NCI-H2029 treated with DMSO at 0.1 percent for 48 hours (cell line): ENCODE measurements around the gene SLC35B2.

Source experiments
- DNase-seq: peaks from one replicate; lab custom pipeline; 2025; lab: John Stamatoyannopoulos, UW

The SLC35B2 gene

GRCh38 chr6:44285552-44286284, 28.4 kb upstream of the SLC35B2 start:
- no peak for DNase-seq

- DNase-seq, result no peak
Measured at GRCh38 chr6:44284867-44285266, 27.5 kb upstream of the SLC35B2 start.

GRCh38 chr6:44284121-44284520, 26.8 kb upstream of the SLC35B2 start:
- DNase-seq, result no peak

- no peak for DNase-seq
Measured at GRCh38 chr6:44278774-44279697, 21.7 kb upstream of the SLC35B2 start.

- DNase-seq, result no peak
Measured at GRCh38 chr6:44278315-44278714, 21.0 kb upstream of the SLC35B2 start.

- no peak for DNase-seq
Measured at GRCh38 chr6:44277763-44278162, 20.4 kb upstream of the SLC35B2 start.

GRCh38 chr6:44276667-44277640, 19.6 kb upstream of the SLC35B2 start:
- no peak for DNase-seq

- DNase-seq, result no peak
Measured at GRCh38 chr6:44275749-44276648, 18.7 kb upstream of the SLC35B2 start.

- no peak for DNase-seq
Measured at GRCh38 chr6:44275271-44275748, 18.0 kb upstream of the SLC35B2 start.

- no peak for DNase-seq
Measured at GRCh38 chr6:44273617-44274016, 16.3 kb upstream of the SLC35B2 start.

GRCh38 chr6:44272999-44273566, 15.8 kb upstream of the SLC35B2 start:
- DNase-seq, result no peak

- DNase-seq, result no peak
Measured at GRCh38 chr6:44272529-44272928, 15.2 kb upstream of the SLC35B2 start.

- no peak for DNase-seq
Measured at GRCh38 chr6:44271914-44272313, 14.6 kb upstream of the SLC35B2 start.

- DNase-seq, result no peak
Measured at GRCh38 chr6:44271406-44271723, 14.0 kb upstream of the SLC35B2 start.

GRCh38 chr6:44270526-44271405, 13.4 kb upstream of the SLC35B2 start:
- DNase-seq, result no peak

- DNase-seq, result no peak
Measured at GRCh38 chr6:44269921-44270525, 12.7 kb upstream of the SLC35B2 start, which contains the start of gene TMEM151B. Gene TMEM151B, plus strand, starts transcription at chr6:44270450. Its CDS starts 293 bp downstream, at chr6:44270743.

- DNase-seq, result no peak
Measured at GRCh38 chr6:44269178-44269920, 12.0 kb upstream of the SLC35B2 start.

- peak; percentile 54 for DNase-seq
Measured at GRCh38 chr6:44268095-44268628, 10.8 kb upstream of the SLC35B2 start.
